Activated naive CD4-positive, alpha-beta T cell treated with anti-CD3 and anti-CD28 coated beads for 36 hours (primary cell): Measurements from ENCODE around the gene SERPINA1. TPM values are rescaled to one million over a fixed set of nuclear protein-coding genes. Genes with fewer than 3 reads are reported as not detected.
"Not testable (repeated sequence)": the region's sequence is repeated elsewhere in the genome, so short reads cannot be mapped to it uniquely, and the experiment has no call there.

Source experiments
- CTCF ChIA-PET: fragments of 350-600 bp; sonication (Branson Sonifier 250); formaldehyde crosslinking; loops from one replicate; lab custom pipeline; 2021; ENCODE audit warnings: antibody characterized with exemption; lab: Charles Lee
- DNase-seq: peaks from one replicate; pipeline ENCODE4 v3.0.0-alpha.2; 2020
- H3K27ac Mint-ChIP-seq: one replicate; pipeline ENCODE4 v1.8.0; 2021; ENCODE audit warnings: mild to moderate bottlenecking, mixed read lengths
- H3K27me3 Mint-ChIP-seq: one replicate; pipeline ENCODE4 v1.8.0; 2021; ENCODE audit warnings: low read depth, mixed read lengths
- H3K36me3 Mint-ChIP-seq: one replicate; pipeline ENCODE4 v1.8.0; 2021; ENCODE audit warnings: low read depth, mixed read lengths
- H3K4me1 Mint-ChIP-seq: one replicate; pipeline ENCODE4 v1.8.0; 2021; ENCODE audit warnings: low read depth, mixed read lengths
- H3K4me3 Mint-ChIP-seq: one replicate; pipeline ENCODE4 v1.8.0; 2021; ENCODE audit warnings: mild to moderate bottlenecking, moderate library complexity, mixed read lengths
- H3K9me3 Mint-ChIP-seq: one replicate; pipeline ENCODE4 v1.8.0; 2021; ENCODE audit warnings: mixed read lengths
- intact Hi-C: fragments of 100-400 bp; cut with micrococcal nuclease; formaldehyde crosslinking; loops from one replicate; pipeline ENCODE4 v1.15.1; 2023
- total RNA-seq, 2 experiments: library from RNA; stranded (reverse); gene quantifications; one replicate each; pipeline ENCODE4 v1.2.3, GENCODE V29; 2021

Gene SERPINA1
- total RNA-seq, 2 experiments from 2014 or later, result 3.1 to 4.3 TPM

DNA sequence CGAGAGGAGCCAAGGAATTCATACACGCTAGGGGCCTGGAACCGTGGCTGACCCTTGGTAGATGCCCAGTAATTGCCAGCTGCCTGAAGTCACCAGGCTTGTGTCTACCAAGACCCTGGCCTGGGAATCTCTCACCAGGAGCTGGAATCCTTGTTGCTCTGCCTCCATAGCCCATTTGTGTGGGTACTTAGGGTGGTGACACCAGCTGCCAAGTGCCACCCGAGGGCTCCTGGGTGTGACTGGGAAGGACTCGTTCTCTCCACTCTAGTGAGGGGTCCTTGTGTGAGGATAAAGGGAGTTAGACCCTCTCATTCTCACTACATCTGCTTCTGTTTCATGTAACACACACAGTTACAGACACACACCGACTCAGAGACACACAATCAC lies 17.9 kb downstream of the SERPINA1 start:
- Mint-ChIP-seq H3K4me1 (no peaks in the 10 kb centered on the region), H3K4me3 (no peak overlapping the region), H3K27me3 (no peaks in the 10 kb centered on the region), H3K9me3 (no peaks in the 10 kb centered on the region), H3K36me3 (no peaks in the 10 kb centered on the region), H3K27ac (no peak overlapping the region)
- intact Hi-C loops, result no loop called here
- no peak for DNase-seq
- CTCF ChIA-PET, result no interaction called here

DNA sequence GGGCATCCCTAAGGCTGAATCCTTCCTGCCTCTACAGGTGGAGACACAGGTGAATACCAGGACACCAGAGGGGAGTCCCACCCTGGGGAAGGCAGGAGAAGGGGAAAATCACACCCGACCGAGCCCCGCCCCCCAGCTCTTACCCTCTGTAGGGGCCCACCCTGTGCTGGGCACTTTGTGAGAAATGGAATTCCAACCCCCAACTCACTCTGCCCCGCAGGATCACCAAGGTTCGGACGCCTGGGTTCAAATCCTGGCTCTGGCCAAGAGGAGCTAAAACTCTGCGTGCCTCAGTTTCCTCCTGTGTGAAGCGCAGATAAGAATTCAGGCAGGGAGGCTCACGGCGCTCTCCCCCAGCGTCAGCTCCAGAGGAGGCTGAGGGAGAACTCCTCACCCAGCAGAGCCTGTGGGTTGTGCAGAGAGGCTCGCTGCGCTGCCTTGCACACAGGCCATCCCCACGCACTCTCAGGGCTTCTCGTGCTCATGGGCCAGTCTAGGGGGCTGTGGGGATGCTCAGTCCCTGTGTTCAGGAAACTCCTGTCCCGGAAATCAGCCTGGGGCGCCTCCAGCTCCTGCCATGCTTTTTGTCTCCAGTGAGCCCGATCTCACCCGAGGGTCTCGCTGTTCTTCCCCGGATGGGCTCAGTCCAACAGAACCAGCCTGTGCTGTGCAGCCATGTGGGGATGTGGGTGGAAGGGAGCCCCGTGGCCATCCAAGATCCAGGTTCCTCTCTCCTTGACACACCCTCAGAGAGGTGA lies 18.5 kb downstream of the SERPINA1 start:
- intact Hi-C loops, CTCF ChIA-PET, H3K9me3 Mint-ChIP-seq, H3K27ac Mint-ChIP-seq, H3K4me3 Mint-ChIP-seq, H3K36me3 Mint-ChIP-seq, H3K27me3 Mint-ChIP-seq, H3K4me1 Mint-ChIP-seq, DNase-seq: not testable (repeated sequence)

DNA sequence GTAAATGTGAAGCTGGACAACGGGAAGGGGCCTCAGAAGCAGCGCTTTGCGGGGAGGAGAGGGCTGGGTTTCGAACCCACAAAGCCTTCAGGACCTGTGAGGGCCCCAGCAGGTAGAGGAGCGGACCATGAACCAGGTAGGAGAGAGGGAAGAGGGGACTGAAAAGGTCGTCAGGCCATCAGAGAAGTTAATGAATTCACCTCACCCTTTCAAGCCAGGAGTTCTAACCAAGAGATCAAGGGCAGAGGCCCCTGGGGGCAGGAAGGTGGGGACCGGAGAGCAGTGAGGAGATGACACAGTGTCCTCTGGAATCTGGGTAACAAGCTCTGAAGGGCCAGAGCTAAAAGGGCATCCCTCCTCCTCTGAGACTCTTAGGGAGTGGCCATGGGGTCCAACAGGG lies 19.4 kb downstream of the SERPINA1 start:
- H3K4me1 Mint-ChIP-seq, result no peaks in the 10 kb centered on the region
- H3K27ac Mint-ChIP-seq, result no peak overlapping the region
- no peaks in the 10 kb centered on the region for H3K27me3 Mint-ChIP-seq
- no peak for DNase-seq
- intact Hi-C loops, result no loop called here
- H3K36me3 Mint-ChIP-seq, result no peaks in the 10 kb centered on the region
- H3K4me3 Mint-ChIP-seq, result no peak overlapping the region
- CTCF ChIA-PET, result no interaction called here
- no peaks in the 10 kb centered on the region for H3K9me3 Mint-ChIP-seq

DNA sequence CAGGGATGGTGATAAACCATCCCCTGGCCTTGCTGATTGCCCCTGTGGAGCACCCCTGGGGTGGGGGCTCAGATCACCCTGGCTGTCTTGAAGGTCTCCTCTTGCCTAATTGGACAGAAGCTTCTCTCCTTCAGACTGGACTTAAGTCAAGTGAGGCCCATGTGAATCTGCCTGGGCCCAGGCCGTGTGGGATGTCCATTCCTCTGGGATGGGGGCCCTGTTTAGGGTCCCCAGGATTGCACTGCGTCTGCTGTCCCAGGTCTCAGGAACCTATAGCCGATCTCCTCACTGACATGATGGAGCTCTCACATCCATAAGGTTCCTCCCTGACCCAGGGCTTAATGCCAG lies 20.2 kb downstream of the SERPINA1 start:
- no peaks in the 10 kb centered on the region for H3K27me3 Mint-ChIP-seq
- H3K4me1 Mint-ChIP-seq, result no peaks in the 10 kb centered on the region
- H3K36me3 Mint-ChIP-seq, result no peaks in the 10 kb centered on the region
- no peak overlapping the region for H3K4me3 Mint-ChIP-seq
- no peak for DNase-seq
- CTCF ChIA-PET, result interaction anchor here (1.3 kb wide), 1 partner anchor 19 kb away, joined by 3 read pairs; no protein-coding TSS in a partner anchor
- no peak overlapping the region for H3K27ac Mint-ChIP-seq
- intact Hi-C loops, result no loop called here
- H3K9me3 Mint-ChIP-seq, result no peaks in the 10 kb centered on the region

DNA sequence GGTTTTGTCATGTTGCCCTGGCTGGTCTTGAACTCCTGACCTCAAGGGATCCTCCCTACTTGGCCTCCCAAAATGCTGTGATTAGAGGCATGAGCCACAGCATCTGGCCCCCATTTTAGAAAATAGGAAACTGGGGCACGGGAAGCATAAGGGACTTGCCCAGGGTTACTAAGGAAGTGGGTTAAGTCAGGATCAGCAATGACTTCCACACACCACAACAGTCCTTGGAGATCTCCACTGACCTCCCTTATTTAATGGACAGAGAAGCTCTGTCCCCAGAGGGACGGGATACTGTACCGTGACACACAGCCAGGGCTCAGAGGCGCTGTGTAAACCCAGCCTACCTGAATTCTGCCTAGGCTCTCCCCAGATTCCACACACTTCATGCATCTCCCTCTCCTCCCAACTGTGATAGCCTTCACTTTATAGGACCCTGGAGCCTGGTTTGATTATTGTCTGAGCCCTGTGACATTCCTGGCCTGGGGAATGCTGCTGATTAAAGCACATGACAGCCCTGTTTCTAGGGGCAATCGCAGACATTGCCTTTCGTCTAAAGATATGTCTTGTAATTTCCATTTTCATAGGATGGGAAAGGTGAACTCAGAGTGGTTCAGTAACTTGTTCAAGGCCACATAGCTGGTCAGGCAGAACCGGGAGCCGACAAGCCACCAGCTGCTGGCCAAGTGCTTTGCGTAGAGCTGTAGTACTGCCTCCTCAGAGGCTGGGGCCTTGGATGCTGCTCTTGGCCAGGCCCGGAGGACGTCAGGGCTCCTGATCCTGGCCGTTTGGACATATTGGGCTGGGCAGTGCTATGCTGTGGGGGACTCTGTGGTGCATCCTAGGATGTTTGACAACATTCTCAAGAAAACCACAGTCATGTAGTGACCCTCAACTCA lies 20.8 kb downstream of the SERPINA1 start:
- H3K27ac Mint-ChIP-seq, result no peak overlapping the region
- no peak for DNase-seq
- H3K9me3 Mint-ChIP-seq, result no peaks in the 10 kb centered on the region
- H3K4me3 Mint-ChIP-seq, result no peak overlapping the region
- CTCF ChIA-PET, result interaction anchor here (1.0 to 1.3 kb wide), 2 partner anchors 19 to 118 kb away, joined by 3 read pairs; no protein-coding TSS in a partner anchor
- peaks cover 3% of the 10 kb centered on the region for H3K27me3 Mint-ChIP-seq
- no peaks in the 10 kb centered on the region for H3K4me1 Mint-ChIP-seq
- H3K36me3 Mint-ChIP-seq, result no peaks in the 10 kb centered on the region
- intact Hi-C loops, result no loop called here

DNA sequence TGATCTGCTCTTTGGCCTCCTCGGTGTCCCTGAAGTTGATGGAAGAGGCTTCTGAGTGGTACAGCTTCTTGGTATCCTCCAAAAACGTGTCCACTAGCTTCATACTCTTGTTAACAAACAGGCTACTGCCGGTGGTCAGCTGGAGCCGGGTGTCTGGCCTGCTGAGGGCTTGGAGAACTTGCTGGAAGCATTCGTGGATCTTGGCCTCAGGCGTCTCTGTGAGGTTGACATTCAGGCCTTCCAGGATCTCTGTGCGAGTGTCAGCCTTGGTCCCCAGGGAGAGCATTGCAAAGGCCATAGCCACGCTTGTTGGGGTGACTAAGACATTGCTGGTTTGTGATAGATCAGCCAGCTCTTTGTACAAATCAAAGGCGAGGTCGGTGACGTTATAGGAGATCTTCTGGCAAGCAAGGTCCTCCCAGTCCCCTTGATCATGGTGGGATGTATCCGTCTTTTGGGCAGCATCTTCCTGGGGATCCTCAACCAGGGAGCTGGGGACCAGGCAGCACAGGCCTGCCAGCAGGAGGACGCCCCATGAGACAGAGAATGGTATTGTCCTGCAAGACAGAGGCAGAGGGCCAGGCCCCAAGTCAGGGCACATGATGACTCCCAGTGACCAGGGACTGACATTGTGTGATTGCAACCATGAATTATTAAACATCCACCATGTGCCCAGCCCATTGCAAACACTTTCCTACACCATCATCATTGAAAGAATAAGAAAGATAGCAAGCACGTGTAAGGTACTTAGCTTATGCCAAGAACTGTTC lies 22.1 kb downstream of the SERPINA1 start, which contains the start of gene SERPINA2:
Gene SERPINA2 (minus strand): TSS at position 553 of the 770 bp plus-strand sequence.
- Mint-ChIP-seq H3K9me3 (no peaks in the 10 kb centered on the region), H3K36me3 (no peaks in the 10 kb centered on the region), H3K27ac (no peak within 1 kb of the TSS), H3K4me3 (no peak within 1 kb of the TSS), H3K4me1 (no peaks in the 10 kb centered on the region), H3K27me3 (peaks cover 7% of the 10 kb centered on the region)
- CTCF ChIA-PET, result interaction anchor here (0.7 to 1.3 kb wide), 3 partner anchors 61 to 119 kb away, joined by 3 read pairs; no protein-coding TSS in a partner anchor
- intact Hi-C loops, result no loop called here
- DNase-seq, result no peak

DNA sequence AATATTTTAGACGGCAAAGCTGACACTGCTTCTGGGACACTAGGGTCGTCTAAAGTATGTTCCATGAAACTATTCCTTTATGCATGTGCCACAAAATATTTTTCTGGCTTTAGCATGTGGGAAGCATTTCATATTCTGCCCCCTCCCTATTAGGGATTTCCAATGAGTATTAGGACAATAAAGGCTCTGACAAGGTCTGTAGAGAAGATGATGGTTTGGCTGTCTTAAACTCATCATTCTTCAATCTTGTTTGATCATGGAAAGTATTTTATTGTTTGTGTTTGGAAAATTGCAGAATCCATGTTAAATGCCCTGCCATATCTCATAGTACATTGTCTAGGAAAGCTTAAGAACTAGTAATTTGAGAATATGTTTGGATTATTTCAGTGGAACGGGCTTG lies 22.8 kb downstream of the SERPINA1 start:
- Mint-ChIP-seq H3K4me1 (no peaks in the 10 kb centered on the region), H3K36me3 (no peaks in the 10 kb centered on the region), H3K27me3 (peaks cover 8% of the 10 kb centered on the region), H3K9me3 (no peaks in the 10 kb centered on the region), H3K4me3 (no peak overlapping the region), H3K27ac (no peak overlapping the region)
- CTCF ChIA-PET, result interaction anchor here (1.3 kb wide), 1 partner anchor 89 kb away, joined by 3 read pairs; no protein-coding TSS in a partner anchor
- intact Hi-C loops, result no loop called here
- DNase-seq, result no peak

DNA sequence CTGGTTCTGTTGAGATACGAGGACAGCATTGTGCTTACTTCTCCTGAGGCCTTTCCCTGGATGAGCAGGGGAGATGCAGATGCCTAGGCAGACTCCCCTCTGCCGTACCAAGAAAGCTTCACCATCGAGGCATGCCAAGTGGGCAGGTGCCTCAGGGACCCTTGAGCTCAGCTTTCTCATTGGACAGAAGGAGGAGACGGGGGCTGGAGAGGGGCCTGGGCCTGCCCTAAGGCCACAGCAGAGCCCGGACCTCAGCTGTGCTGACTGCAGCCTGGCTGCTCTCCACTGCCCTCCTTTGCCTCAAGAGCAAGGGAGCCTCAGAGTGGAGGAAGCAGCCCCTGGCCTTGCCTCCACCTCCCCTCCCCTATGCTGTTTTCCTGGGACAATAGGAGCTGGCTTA lies 23.4 kb downstream of the SERPINA1 start:
- no peaks in the 10 kb centered on the region for H3K36me3 Mint-ChIP-seq
- H3K4me3 Mint-ChIP-seq, result no peak overlapping the region
- CTCF ChIA-PET, result no interaction called here
- DNase-seq, result no peak
- peaks cover 8% of the 10 kb centered on the region for H3K27me3 Mint-ChIP-seq
- H3K9me3 Mint-ChIP-seq, result no peaks in the 10 kb centered on the region
- no peaks in the 10 kb centered on the region for H3K4me1 Mint-ChIP-seq
- intact Hi-C loops, result no loop called here
- H3K27ac Mint-ChIP-seq, result no peak overlapping the region

DNA sequence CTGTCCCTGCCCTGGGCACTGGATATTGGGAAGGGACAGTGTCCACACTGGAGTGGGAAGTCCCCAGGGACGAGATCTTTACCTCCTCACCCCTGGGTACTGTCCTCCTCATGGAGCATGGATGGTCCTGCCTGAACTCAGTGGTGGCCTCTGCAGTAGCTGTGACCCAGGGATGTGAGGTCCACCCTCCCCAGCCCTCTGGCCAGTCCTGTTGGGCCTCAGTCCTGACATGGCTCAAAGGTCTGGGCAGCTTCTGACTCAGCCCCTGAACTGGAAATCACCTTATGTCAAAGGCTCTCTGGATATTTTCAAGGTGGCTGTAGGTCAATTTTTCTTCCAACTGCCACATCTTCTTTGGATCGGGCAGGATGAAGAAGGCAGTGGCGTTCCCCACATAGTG lies 24.4 kb downstream of the SERPINA1 start:
- intact Hi-C loops, result no loop called here
- CTCF ChIA-PET, result interaction anchor here (0.5 kb wide), 1 partner anchor 75 kb away, joined by 3 read pairs; no protein-coding TSS in a partner anchor
- Mint-ChIP-seq H3K4me1 (no peaks in the 10 kb centered on the region), H3K27ac (no peak overlapping the region), H3K36me3 (no peaks in the 10 kb centered on the region), H3K4me3 (no peak overlapping the region), H3K27me3 (peaks cover 8% of the 10 kb centered on the region), H3K9me3 (no peaks in the 10 kb centered on the region)
- no peak for DNase-seq

DNA sequence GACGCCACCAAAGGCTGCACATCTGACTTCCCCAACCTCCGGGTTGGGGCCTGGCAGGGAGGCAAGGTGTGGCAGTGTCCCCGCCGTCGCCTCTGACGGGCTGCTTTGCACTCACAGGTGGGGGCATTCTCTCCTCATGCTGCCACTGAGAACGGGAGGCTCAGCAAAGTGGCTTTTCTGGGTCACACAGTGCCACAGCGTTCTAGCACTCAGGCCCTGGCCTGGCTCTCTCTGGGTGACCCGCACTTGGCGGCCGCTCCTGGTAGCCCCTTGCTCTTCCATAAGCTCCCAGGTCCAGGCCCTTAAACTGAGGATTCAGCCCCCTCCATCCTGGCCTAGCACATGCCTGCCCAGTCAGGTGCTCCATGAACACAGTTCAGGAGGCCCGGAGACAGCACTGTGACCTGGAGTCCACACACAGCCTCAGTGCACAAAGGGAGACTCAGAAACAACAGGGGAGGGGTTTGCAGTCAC lies 25.2 kb downstream of the SERPINA1 start:
- Mint-ChIP-seq H3K4me3 (no peak overlapping the region), H3K4me1 (no peaks in the 10 kb centered on the region), H3K36me3 (no peaks in the 10 kb centered on the region), H3K9me3 (no peaks in the 10 kb centered on the region), H3K27me3 (peaks cover 9% of the 10 kb centered on the region), H3K27ac (no peak overlapping the region)
- DNase-seq, result no peak
- CTCF ChIA-PET, result no interaction called here
- intact Hi-C loops, result loop anchor here (2.0 kb wide), 1 partner anchor 16 kb away; no protein-coding TSS in a partner anchor

DNA sequence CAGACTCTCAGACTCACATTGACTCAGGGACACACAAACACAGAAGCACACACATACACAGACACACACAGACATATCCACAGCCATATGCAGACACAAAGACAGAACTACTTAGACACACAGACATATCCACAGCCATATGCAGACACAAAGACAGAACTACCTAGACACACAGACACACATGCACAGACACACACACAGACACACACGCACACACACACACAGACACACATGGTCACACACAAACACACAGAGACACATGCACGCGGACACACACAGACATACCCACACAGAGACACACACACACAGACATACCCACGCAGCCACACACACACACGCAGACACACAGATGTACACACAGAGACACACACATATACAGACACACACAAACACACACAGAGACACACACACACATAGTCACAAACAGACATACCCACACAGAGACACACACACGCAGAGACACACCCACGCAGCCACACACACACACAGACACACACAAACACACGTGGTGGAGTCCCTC lies 25.7 kb downstream of the SERPINA1 start:
- Mint-ChIP-seq H3K4me1 (no peaks in the 10 kb centered on the region), H3K36me3 (no peaks in the 10 kb centered on the region), H3K27ac (peak overlapping the region; percentile 0), H3K27me3 (peaks cover 14% of the 10 kb centered on the region), H3K4me3 (no peak overlapping the region), H3K9me3 (no peaks in the 10 kb centered on the region)
- CTCF ChIA-PET, result no interaction called here
- DNase-seq, result no peak
- intact Hi-C loops, result loop anchor here (2.0 kb wide), 1 partner anchor 16 kb away; no protein-coding TSS in a partner anchor
